Measurements from ENCODE around the gene BOD1L1.

BOD1L1 gene

DNA sequence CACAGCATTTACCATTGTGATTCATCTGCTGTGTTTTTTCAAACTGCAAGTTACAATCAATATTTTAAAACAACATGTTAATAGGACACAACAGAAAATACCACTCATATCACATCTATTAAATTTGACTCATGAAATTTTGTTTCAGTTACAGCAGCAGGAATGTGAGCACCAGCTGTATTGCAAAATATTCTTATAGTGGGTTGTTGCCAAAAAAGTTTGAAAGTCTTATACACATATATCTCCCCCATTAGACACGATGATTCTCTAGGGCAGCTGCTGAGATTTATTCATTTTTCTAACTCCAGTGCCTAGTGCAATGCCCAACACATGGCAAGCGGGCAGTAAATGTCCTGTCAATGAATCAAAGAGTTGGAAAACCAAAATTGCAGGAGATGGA lies 56.6 kb downstream of the BOD1L1 start:
- TF ChIP-seq EZH2phosphoT487 (IDR thresholded peaks at IDR 0.05; ENCODE audit: low read length) (no peak), EZH2 (optimal IDR thresholded peaks at IDR 0.05; ENCODE audit: low read depth, low read length) (no peak), CTCF (IDR thresholded peaks at IDR 0.05; ENCODE audit: low read length) (no peak)

DNA sequence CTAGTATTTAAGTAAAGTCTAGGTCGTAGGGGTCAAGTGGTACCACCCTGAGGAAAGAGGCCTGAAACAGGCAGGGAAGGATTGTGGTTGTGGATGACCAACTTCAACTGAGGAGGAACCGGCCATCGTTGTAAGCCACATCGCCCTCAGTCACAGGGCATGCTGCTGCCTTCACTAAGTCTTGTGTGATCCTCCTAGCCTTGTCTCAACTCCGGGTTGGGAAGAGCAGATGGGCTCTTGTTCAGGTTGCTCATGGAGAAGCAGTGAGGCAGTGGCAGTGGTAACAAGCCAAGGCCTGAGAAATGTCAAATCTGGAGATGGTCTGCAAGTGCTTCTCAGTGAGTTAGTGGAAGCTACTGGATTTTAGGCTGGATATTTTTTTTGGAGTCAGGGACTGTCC lies 60.4 kb downstream of the BOD1L1 start:
- no peak overlapping the region for H2AFZ ChIP-seq (ENCODE audit: low read length)
- no peak for TF ChIP-seq CTCF (IDR thresholded peaks at IDR 0.05; ENCODE audit: low read length)
- TF ChIP-seq EZH2 (optimal IDR thresholded peaks at IDR 0.05; ENCODE audit: low read depth, low read length) = no peak
- TF ChIP-seq EZH2phosphoT487 (IDR thresholded peaks at IDR 0.05; ENCODE audit: low read length) = no peak
- H3K9me2 ChIP-seq (replicated peaks; ENCODE audit: insufficient read depth, low read length) = no peaks in the 10 kb centered on the region
- H3K27me3 ChIP-seq (replicated peaks; ENCODE audit: insufficient read depth, low read length) = no peaks in the 10 kb centered on the region
- no peaks in the 10 kb centered on the region for H3K4me1 ChIP-seq (ENCODE audit: low read length)
- no peak overlapping the region for H3K9ac ChIP-seq (ENCODE audit: low read length)
- no peak overlapping the region for H3K27ac ChIP-seq (ENCODE audit: low read length)
- H3F3A ChIP-seq (ENCODE audit: insufficient read depth, low read length) = no peaks in the 10 kb centered on the region
- H3K9me3 ChIP-seq (replicated peaks; ENCODE audit: insufficient read depth, low read length) = no peaks in the 10 kb centered on the region
- no peak overlapping the region for H3K4me2 ChIP-seq (ENCODE audit: low read depth, low read length)
- H3K79me2 ChIP-seq (ENCODE audit: low read length) = no peaks in the 10 kb centered on the region
- no peak overlapping the region for H3K4me3 ChIP-seq (ENCODE audit: low read length)
- H3K36me3 ChIP-seq (replicated peaks; ENCODE audit: insufficient read depth, low read length) = no peaks in the 10 kb centered on the region; the same call in none of the 2 replicates
- no peak for DNase-seq
- no peaks in the 10 kb centered on the region for H4K20me1 ChIP-seq (ENCODE audit: insufficient read depth, low read length)

More for the DNA sequence above, 56.6 kb downstream of the BOD1L1 start:
- no peaks in the 10 kb centered on the region for H4K20me1 ChIP-seq (ENCODE audit: insufficient read depth, low read length)
- H3K27ac ChIP-seq (ENCODE audit: low read length) = no peak overlapping the region
- H3K9me3 ChIP-seq (replicated peaks; ENCODE audit: insufficient read depth, low read length) = no peaks in the 10 kb centered on the region
- H3K79me2 ChIP-seq (ENCODE audit: low read length) = no peaks in the 10 kb centered on the region
- H2AFZ ChIP-seq (ENCODE audit: low read length) = no peak overlapping the region
- H3K9me2 ChIP-seq (replicated peaks; ENCODE audit: insufficient read depth, low read length) = no peaks in the 10 kb centered on the region
- no peak overlapping the region for H3K4me2 ChIP-seq (ENCODE audit: low read depth, low read length)
- H3K4me1 ChIP-seq (ENCODE audit: low read length) = no peaks in the 10 kb centered on the region
- no peaks in the 10 kb centered on the region for H3F3A ChIP-seq (ENCODE audit: insufficient read depth, low read length)
- H3K36me3 ChIP-seq (replicated peaks; ENCODE audit: insufficient read depth, low read length) = no peaks in the 10 kb centered on the region; the same call in none of the 2 replicates
- H3K9ac ChIP-seq (ENCODE audit: low read length) = no peak overlapping the region
- H3K27me3 ChIP-seq (replicated peaks; ENCODE audit: insufficient read depth, low read length) = no peaks in the 10 kb centered on the region
- H3K4me3 ChIP-seq (ENCODE audit: low read length) = no peak overlapping the region
- no peak for DNase-seq

- H3K36me3 ChIP-seq (replicated peaks; ENCODE audit: insufficient read depth, low read length) = no peaks in the 10 kb centered on the region
- H4K20me1 ChIP-seq (ENCODE audit: insufficient read depth, low read length) = no peaks in the 10 kb centered on the region
- H3K27me3 ChIP-seq (replicated peaks; ENCODE audit: insufficient read depth, low read length) = no peaks in the 10 kb centered on the region
- no peaks in the 10 kb centered on the region for H3F3A ChIP-seq (ENCODE audit: insufficient read depth, low read length)
- no peak overlapping the region for H3K4me3 ChIP-seq (ENCODE audit: low read length)
- DNase-seq = no peak
- no peak overlapping the region for H2AFZ ChIP-seq (ENCODE audit: low read length)
- H3K9me3 ChIP-seq (replicated peaks; ENCODE audit: insufficient read depth, low read length) = no peaks in the 10 kb centered on the region
- H3K9me2 ChIP-seq (replicated peaks; ENCODE audit: insufficient read depth, low read length) = no peaks in the 10 kb centered on the region
- no peak for TF ChIP-seq CTCF (IDR thresholded peaks at IDR 0.05; ENCODE audit: low read length)
- TF ChIP-seq EZH2phosphoT487 (IDR thresholded peaks at IDR 0.05; ENCODE audit: low read length) = no peak
- no peak for TF ChIP-seq EZH2 (optimal IDR thresholded peaks at IDR 0.05; ENCODE audit: low read depth, low read length)
- no peak overlapping the region for H3K27ac ChIP-seq (ENCODE audit: low read length)
- no peak overlapping the region for H3K4me2 ChIP-seq (ENCODE audit: low read depth, low read length)
- H3K79me2 ChIP-seq (ENCODE audit: low read length) = no peaks in the 10 kb centered on the region
- no peaks in the 10 kb centered on the region for H3K4me1 ChIP-seq (ENCODE audit: low read length)
- no peak overlapping the region for H3K9ac ChIP-seq (ENCODE audit: low read length)
Observed at GRCh38 chr4:13562876-13563275, 64.6 kb downstream of the BOD1L1 start.

Data from MM.1S (cell line).